AG09319 (cell line): ENCODE data around the gene STEEP1.
"Not testable (repeated sequence)": the region's sequence is repeated elsewhere in the genome, so short reads cannot be mapped to it uniquely, and the experiment has no call there.

Experiments used
- DNase-seq: peaks from one replicate; pipeline ENCODE4 v3.0.0-alpha.2; 2010; ENCODE audit warnings: low read depth; ENCODE audit errors: extremely low read depth
- TF ChIP-seq, protein P1 (sequence below): IDR thresholded peaks from 2 replicates; pipeline ENCODE4 v1.5.1; 2011; ENCODE audit warnings: low read depth, mild to moderate bottlenecking, inconsistent platforms, low read length, moderate library complexity

The STEEP1 gene

DNA sequence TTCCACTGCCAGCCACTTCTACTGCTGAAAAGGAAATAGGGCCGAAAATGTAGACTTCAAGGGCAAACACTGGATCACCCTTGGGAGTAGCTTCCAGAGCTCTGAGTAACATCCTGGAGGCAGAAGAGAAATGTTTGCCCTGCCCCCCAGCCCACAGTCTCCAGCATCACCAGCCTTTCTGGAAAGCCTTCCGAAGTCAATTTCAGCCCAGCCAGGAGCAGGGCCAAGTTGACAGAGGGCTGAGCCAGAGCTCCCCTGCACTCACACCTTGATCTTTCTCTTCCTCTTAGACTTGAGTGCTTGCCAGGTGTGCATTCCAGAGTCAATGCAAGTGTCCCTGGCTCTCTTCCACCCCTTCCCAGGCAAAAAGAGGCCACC, 61.7 kb downstream of the STEEP1 start:
- peak; percentile 69 for DNase-seq
- TF ChIP-seq, protein P1, sequence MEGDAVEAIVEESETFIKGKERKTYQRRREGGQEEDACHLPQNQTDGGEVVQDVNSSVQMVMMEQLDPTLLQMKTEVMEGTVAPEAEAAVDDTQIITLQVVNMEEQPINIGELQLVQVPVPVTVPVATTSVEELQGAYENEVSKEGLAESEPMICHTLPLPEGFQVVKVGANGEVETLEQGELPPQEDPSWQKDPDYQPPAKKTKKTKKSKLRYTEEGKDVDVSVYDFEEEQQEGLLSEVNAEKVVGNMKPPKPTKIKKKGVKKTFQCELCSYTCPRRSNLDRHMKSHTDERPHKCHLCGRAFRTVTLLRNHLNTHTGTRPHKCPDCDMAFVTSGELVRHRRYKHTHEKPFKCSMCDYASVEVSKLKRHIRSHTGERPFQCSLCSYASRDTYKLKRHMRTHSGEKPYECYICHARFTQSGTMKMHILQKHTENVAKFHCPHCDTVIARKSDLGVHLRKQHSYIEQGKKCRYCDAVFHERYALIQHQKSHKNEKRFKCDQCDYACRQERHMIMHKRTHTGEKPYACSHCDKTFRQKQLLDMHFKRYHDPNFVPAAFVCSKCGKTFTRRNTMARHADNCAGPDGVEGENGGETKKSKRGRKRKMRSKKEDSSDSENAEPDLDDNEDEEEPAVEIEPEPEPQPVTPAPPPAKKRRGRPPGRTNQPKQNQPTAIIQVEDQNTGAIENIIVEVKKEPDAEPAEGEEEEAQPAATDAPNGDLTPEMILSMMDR = no peak

DNA sequence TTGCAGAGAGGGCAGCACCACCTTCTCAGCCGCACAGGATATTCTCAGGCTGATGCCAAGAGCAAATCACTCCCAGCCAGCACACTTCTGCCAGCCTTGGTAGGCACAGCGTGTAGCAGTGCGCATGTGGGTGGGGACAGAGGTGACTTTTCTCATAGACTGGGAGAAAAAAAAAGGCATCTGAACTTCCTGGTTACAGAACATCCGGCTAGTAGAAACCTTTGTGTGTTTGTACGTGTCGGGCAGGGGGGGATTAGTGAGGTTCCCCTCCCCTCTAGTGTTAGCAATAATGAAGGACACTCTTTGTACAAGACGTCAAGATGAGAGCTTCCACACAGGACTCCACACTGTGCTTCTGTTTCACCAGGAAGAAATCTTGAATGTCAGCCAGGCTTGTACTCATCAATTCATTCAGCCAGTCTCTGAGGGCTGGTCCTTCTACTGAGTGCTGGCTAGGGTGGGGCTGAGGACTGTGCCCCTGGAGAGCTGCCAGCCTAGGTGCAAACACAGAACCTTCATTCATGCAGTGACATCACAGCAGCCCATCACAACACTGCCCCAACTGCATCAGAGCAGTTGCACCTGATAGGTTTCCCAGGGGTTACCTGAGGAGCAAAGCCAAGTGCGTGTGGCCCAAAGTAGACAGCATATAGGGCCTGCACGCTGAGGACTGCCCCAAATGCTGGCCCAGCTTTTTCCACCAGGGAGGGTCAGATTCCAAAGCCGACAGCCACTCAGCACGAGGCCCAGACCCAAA, 62.3 kb downstream of the STEEP1 start:
- TF ChIP-seq, protein P1 = no peak
- DNase-seq = no peak

DNA sequence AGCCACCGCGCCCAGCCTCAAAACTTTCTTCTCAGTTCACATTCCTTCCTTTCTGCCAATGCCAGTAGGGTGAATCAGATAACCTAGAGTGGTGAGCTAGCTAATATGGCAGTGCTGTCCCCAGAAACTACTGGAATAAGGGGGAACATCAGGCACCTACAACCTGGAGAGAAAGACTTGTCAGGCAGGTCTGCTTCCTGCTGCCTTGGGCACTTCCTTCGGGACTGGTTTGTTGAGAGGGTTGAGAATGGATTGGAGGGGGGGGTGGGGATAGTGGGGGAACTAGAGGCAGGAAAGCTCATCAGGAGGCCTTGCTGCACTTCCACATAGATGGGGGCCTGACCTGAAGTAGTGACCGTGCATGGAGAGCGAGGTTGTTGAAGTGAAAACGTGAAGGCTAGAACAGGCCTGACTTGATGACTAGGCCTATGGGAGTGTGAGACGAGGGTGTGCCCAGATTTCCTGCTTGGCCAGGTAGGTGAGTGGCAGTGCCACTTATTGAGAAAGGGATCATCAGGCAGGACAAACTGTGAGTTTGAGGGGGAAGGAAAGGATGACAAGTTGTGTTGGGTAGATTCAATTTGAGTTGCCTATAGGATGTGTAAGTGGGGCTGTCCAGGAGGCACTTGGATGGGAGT, 63.6 kb downstream of the STEEP1 start:
- TF ChIP-seq, protein P1 = no peak
- DNase-seq = no peak

DNA sequence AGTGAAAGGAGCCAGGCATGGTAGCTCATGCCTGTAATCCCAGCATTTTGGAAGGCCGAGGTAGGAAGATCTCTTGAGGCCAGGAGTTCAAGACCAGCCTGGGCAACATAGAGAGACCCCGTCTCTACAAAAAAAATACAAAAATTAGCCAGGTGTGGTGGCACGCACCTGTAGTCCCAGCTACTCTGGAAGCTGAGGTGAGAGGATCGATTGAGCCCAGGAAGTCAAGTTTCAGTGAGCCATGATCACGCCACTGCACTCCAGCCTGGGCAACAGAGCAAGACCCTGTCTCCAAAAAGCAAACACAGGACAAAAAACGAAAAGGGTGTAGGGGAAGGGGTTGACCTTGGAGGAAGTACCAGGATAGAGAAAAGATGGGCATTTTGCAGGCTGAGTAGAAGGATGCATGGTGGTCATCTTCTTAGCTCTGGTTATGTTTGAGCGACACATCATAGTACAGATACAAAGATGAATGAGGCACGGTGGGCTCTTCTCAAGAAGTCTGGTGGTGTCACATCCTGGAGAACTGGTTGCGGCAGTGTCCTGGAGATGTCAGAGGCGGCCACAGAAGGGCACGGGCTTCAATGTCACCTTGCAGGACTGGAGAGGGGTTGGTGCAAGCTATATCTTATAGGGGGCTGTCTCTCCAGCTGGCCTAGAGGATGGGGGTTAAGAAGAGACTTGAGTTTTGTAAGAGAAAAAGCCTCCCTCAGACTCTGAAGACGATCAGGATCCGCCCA, 65.0 kb downstream of the STEEP1 start:
- no peak for DNase-seq

DNA sequence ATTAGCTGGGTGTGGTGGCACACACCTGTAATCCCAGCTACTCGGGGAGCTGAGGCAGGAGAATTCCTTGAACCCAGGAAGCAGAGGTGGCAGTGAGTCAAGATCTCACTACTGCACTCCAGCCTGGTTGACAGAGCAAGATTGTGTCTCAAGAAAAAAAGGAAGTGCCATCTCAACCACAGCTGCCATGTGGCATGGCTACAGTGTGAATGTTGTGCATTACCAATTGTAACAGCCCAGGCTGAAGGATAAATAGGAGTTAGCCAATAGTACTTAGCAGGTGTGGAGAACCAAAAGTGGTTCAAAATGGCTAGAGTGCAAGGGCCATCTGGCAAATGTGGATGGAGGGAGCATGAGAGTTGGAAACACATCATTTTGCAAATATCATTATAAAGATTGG, 68.0 kb downstream of the STEEP1 start:
- TF ChIP-seq, protein P1 = no peak
- no peak for DNase-seq

More for the DNA sequence above, 65.0 kb downstream of the STEEP1 start:
- TF ChIP-seq, protein P1 = no peak

DNA sequence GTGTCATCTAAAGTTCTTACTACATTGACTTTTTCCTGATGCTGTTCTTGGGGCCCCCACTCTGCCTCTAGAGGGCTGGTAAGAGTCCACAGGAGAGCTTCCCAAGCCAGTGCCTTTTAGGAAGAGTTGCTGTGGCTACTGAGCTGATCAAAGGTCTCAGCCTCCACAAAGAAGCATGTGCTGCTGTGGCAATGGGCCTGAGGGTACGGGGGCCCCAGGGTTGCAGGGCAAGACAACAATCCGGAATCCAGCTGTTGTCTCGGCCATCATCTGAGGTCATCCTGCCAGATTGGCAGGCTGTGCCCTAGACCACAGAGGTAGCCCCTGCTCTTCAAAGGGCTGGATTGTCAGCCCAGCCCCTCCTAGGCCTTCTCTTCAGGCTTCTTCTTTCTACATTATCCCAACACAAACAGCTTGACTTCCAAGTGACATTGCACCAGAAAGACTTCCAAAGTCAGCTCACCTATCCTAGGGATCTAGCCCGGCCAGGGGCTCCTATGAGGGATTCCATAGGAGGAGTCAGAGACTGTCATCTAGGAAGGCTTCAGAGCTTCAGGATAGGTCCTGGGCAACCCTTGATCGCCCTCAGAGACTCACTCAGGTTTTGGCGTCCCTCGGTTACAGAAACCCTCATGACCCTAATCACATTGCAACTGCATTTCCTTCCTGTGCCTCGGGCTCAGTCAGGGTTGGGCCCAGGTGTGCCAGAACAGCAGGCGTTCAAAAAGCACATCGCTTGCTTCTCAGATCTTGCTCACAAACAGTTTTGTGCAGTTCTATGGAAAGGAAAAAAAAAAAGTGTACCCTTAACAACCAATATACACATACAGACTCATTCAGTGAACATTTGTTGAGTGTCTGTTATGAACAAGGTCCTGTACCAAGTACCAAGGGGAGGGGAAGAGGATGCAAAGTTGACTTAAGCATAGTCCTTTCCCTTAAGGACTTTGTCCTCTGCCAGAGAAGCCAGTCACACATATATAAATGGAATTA, 69.2 kb downstream of the STEEP1 start:
- TF ChIP-seq, protein P1 = no peak
- DNase-seq = no peak

DNA sequence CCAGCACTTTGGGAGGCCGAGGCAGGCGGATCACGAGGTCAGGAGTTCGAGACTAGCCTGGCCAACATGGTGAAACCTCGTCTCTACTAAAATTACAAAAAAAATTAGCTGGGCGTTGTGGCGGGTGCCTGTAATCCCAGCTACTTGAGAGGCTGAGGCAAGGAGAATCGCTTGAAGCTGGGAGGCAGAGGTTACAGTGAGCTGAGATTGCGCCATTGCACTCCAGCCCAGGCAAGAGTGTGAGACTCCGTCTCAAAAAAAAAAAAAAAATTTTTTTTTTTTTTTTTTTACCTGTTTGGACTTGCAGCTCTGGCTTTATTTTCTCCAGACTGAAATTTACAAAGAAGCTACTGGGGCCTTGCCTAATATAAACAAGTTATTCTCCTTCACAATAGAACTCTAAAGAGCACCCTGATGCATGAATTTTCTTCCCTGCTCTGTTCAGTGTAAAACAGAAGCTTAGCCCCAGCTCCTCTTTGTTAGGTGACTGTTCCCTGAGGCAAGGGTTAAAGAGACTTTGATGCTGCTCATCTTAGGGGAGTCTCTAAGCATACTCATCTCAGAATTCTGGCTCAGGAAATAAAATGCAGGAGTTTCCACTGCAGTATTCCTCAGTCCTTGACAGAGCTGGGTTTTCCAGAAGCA, 71.2 kb downstream of the STEEP1 start:
- DNase-seq = not testable (repeated sequence)
